OCI-LY1 (cell line): Measurements from ENCODE around the gene MIOX.

Source experiments
- H2AFZ ChIP-seq: fragments of 200-600 bp; sonication (generic), shearing (Covaris generic); 2 replicates; pipeline ENCODE4 v1.6.0; 2014; ENCODE audit warnings: antibody characterized with exemption, mild to moderate bottlenecking, low read length
- H3F3A ChIP-seq: fragments of 200-600 bp; sonication (generic), shearing (Covaris generic); 2 replicates; pipeline ENCODE4 v1.6.0; 2014; ENCODE audit warnings: mild to moderate bottlenecking, antibody characterized with exemption, low read length, moderate library complexity; ENCODE audit not compliant: insufficient read depth
- H3K27ac ChIP-seq: fragments of 200-600 bp; sonication (generic); 2 replicates; pipeline ENCODE4 v1.5.1; 2014; ENCODE audit warnings: low read length, mixed run types, mild to moderate bottlenecking, low read depth; ENCODE audit not compliant: poor library complexity, severe bottlenecking
- H3K27me3 ChIP-seq: fragments of 200-600 bp; sonication (generic); 2 replicates; pipeline ENCODE4 v1.6.0; 2014; ENCODE audit warnings: antibody characterized with exemption, mild to moderate bottlenecking, low read length, moderate library complexity; ENCODE audit not compliant: insufficient read depth
- H3K36me3 ChIP-seq: fragments of 200-600 bp; sonication (generic); 2 replicates; pipeline ENCODE4 v1.6.1; 2014; ENCODE audit warnings: mild to moderate bottlenecking, antibody characterized with exemption, low read length, moderate library complexity, mixed read lengths; ENCODE audit not compliant: insufficient read depth
- H3K4me1 ChIP-seq: fragments of 200-600 bp; sonication (generic); 2 replicates; pipeline ENCODE4 v1.5.1; 2014; ENCODE audit warnings: mild to moderate bottlenecking, low read length, moderate library complexity; ENCODE audit not compliant: insufficient read depth, severe bottlenecking
- H3K4me2 ChIP-seq: fragments of 200-600 bp; sonication (generic), shearing (Covaris generic); 2 replicates; pipeline ENCODE4 v1.6.1; 2014; ENCODE audit warnings: low read length
- H3K4me3 ChIP-seq: fragments of 200-600 bp; sonication (generic); 2 replicates; pipeline ENCODE4 v1.5.1; 2014; ENCODE audit warnings: low read length, low read depth, mild to moderate bottlenecking, mixed read lengths; ENCODE audit not compliant: poor library complexity, severe bottlenecking
- H3K79me2 ChIP-seq: fragments of 200-600 bp; shearing (Covaris generic); 2 replicates; pipeline ENCODE4 v1.6.1; 2016; ENCODE audit warnings: mixed run types, low read length, mixed read lengths; ENCODE audit not compliant: insufficient read depth
- H3K9ac ChIP-seq: fragments of 200-600 bp; sonication (generic), shearing (Covaris generic); 2 replicates; pipeline ENCODE4 v1.6.1; 2014; ENCODE audit warnings: mild to moderate bottlenecking, low read length, mixed read lengths
- H3K9me2 ChIP-seq: fragments of 200-600 bp; sonication (generic), shearing (Covaris generic); 2 replicates; pipeline ENCODE4 v1.6.1; 2014; ENCODE audit warnings: low read depth, mild to moderate bottlenecking, low read length, mixed read lengths
- H3K9me3 ChIP-seq: fragments of 200-600 bp; shearing (Covaris generic); 2 replicates; pipeline ENCODE4 v1.6.1; 2014; ENCODE audit warnings: low read length, mixed read lengths
- H4K20me1 ChIP-seq: fragments of 200-600 bp; sonication (generic), shearing (Covaris generic); 2 replicates; pipeline ENCODE4 v1.6.0; 2016; ENCODE audit warnings: mild to moderate bottlenecking, low read length; ENCODE audit not compliant: insufficient read depth
- CTCF ChIP-seq: fragments of 200-600 bp; sonication (generic), shearing (Covaris generic); IDR thresholded peaks from 2 replicates; pipeline ENCODE4 v1.5.1; 2017; ENCODE audit warnings: mild to moderate bottlenecking, antibody characterized with exemption, low read length, moderate library complexity, mixed read lengths
- EZH2 ChIP-seq: fragments of 200-600 bp; sonication (generic), shearing (Covaris generic); IDR thresholded peaks from 2 replicates; pipeline ENCODE4 v1.8.0; 2017; ENCODE audit warnings: borderline replicate concordance, mixed run types, mild to moderate bottlenecking, antibody characterized with exemption, low read length, moderate library complexity, mixed read lengths

The MIOX gene

GRCh38 chr22:50507421-50507990 is 20.8 kb downstream of the MIOX start, which contains the start of gene LMF2:
TSS of gene LMF2 (minus strand) at chr22:50507702. CDS start at chr22:50507675, 27 bp downstream.
- peak within 1 kb of the TSS; percentile 90 for H3K27ac ChIP-seq
- no peak within 1 kb of the TSS for H2AFZ ChIP-seq
- H4K20me1 ChIP-seq, result no peaks in the 10 kb centered on the region

GRCh38 chr22:50507991-50508884 is 21.6 kb downstream of the MIOX start, which contains the start of gene NCAPH2:
TSS of gene NCAPH2 (plus strand) at chr22:50508224. CDS start at chr22:50508338, 114 bp downstream.
- H2AFZ ChIP-seq, result no peak within 1 kb of the TSS
- H4K20me1 ChIP-seq, result no peaks in the 10 kb centered on the region
- no peak for TF ChIP-seq EZH2
- no peak for TF ChIP-seq CTCF
- H3K4me3 ChIP-seq, result peak within 1 kb of the TSS; percentile 96
- peaks cover 26% of the 10 kb centered on the region for H3K4me1 ChIP-seq
- H3K9me3 ChIP-seq, result no peaks in the 10 kb centered on the region
- H3K27ac ChIP-seq, result peak within 1 kb of the TSS; percentile 90
- peaks cover 34% of the 10 kb centered on the region for H3K36me3 ChIP-seq
- H3K9me2 ChIP-seq, result no peaks in the 10 kb centered on the region
- H3K27me3 ChIP-seq, result no peaks in the 10 kb centered on the region
- H3K4me2 ChIP-seq, result peak within 1 kb of the TSS; percentile 98
- H3F3A ChIP-seq, result no peaks in the 10 kb centered on the region
- H3K9ac ChIP-seq, result peak within 1 kb of the TSS; percentile 94
- peaks cover 38% of the 10 kb centered on the region for H3K79me2 ChIP-seq

More at GRCh38 chr22:50507421-50507990, 20.8 kb downstream of the MIOX start, which contains the start of gene LMF2:
- Histone ChIP-seq H3K9me3 (no peaks in the 10 kb centered on the region), H3K27me3 (no peaks in the 10 kb centered on the region), H3F3A (no peaks in the 10 kb centered on the region), H3K4me2 (peak within 1 kb of the TSS; percentile 98), H3K4me1 (peaks cover 26% of the 10 kb centered on the region), H3K4me3 (peak within 1 kb of the TSS; percentile 96), H3K36me3 (peaks cover 28% of the 10 kb centered on the region), H3K79me2 (peaks cover 31% of the 10 kb centered on the region), H3K9ac (peak within 1 kb of the TSS; percentile 94), H3K9me2 (no peaks in the 10 kb centered on the region)
- TF ChIP-seq EZH2, result no peak
- no peak for TF ChIP-seq CTCF

GRCh38 chr22:50508897-50509296 is 22.2 kb downstream of the MIOX start:
- Histone ChIP-seq H3F3A (no peaks in the 10 kb centered on the region), H3K4me1 (peaks cover 26% of the 10 kb centered on the region), H3K4me3 (peak overlapping the region; percentile 92), H3K9me2 (no peaks in the 10 kb centered on the region), H3K9ac (peak overlapping the region; percentile 85), H3K36me3 (peaks cover 35% of the 10 kb centered on the region), H3K9me3 (no peaks in the 10 kb centered on the region), H2AFZ (no peak overlapping the region), H3K4me2 (peak overlapping the region; percentile 94), H3K79me2 (peaks cover 45% of the 10 kb centered on the region), H4K20me1 (no peaks in the 10 kb centered on the region), H3K27me3 (no peaks in the 10 kb centered on the region), H3K27ac (peak overlapping the region; percentile 90)
- TF ChIP-seq EZH2 (no peak), CTCF (no peak)
